ENCODE data around the gene IGSF21.

DNA sequence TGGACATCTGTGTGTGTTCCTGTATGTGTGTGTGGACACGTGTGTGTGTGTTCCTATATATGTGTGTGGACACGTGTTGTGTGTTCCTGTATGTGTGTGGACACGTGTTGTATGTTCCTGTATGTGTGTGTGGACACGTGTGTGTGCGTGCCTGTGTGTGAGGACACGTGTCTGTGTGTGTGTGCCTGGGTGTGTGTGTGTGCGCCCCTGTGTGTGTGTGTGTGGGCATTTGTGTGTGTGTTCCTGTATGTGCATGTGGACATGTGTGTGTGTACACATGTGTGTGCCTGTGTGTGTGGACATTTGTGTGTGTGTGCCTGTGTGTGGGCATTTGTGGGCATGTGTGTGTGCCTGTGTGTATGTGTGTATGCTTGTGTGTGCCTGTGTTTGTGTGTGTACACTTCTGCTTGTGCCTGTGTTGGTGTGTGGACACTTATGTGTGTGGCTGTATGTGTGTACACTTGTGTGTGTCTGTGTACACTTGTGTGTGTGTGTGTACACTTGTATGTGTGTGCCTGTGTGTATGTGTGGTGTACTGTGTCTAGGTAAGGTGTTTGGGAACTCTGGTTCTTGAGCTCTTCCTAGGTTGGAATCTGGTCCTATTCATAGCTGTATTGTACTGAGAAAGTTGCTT is 3.7 kb upstream of the IGSF21 start:
- no peak for TF ChIP-seq HCFC1 (IDR thresholded peaks at IDR 0.05; ENCODE audit: low read length)
- no peak for TF ChIP-seq CTCF (IDR thresholded peaks at IDR 0.05 in 2 of 3, conservative IDR thresholded peaks at IDR 0.05 in 1 of 3; ENCODE audit: control insufficient read depth in 2 of 3, extremely low read depth in 1 of 3, insufficient read depth in 1 of 3, low read depth in 3 of 3, low read length in 3 of 3)
- TF ChIP-seq TAF1 (IDR thresholded peaks at IDR 0.05; ENCODE audit: borderline replicate concordance, low read depth, low read length) = no peak
- no peak for TF ChIP-seq SUZ12 (IDR thresholded peaks at IDR 0.05; ENCODE audit: unreplicated experiment)
- TF ChIP-seq, protein P1, sequence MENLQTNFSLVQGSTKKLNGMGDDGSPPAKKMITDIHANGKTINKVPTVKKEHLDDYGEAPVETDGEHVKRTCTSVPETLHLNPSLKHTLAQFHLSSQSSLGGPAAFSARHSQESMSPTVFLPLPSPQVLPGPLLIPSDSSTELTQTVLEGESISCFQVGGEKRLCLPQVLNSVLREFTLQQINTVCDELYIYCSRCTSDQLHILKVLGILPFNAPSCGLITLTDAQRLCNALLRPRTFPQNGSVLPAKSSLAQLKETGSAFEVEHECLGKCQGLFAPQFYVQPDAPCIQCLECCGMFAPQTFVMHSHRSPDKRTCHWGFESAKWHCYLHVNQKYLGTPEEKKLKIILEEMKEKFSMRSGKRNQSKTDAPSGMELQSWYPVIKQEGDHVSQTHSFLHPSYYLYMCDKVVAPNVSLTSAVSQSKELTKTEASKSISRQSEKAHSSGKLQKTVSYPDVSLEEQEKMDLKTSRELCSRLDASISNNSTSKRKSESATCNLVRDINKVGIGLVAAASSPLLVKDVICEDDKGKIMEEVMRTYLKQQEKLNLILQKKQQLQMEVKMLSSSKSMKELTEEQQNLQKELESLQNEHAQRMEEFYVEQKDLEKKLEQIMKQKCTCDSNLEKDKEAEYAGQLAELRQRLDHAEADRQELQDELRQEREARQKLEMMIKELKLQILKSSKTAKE (IDR thresholded peaks at IDR 0.05; ENCODE audit: low read depth, poor library complexity, severe bottlenecking) = no peak

Measured in GM12878 (cell line).